ENCODE data around the gene SGSH.
"Not testable (repeated sequence)": the region's sequence is repeated elsewhere in the genome, so short reads cannot be mapped to it uniquely, and the experiment has no call there.

The SGSH gene

GRCh38 chr17:80210348-80211108 is 9.6 kb downstream of the SGSH start:
- DNase-seq (ENCODE audit: low spot score) = no peak

DNA sequence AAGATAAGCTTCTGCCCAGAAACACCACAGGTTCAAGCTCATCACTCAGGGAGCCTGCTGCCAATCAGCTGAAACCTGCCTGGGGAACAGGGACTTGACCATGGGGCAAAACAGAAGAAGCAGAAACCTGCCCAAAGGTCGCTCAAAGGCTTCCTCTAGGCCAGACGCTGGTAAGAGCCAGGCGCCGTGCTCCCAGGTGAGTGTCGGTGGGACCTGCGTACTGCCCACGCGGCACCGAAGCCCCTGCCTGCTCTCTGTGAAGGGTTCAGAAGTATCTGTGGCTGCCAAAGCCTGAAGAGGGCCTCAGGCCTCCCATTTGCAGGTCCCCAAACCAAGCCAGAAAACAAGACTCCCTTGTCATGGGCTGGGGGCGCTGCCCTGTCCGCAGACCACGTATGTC is 10.4 kb downstream of the SGSH start:
- no peak for DNase-seq (ENCODE audit: low spot score)

DNA sequence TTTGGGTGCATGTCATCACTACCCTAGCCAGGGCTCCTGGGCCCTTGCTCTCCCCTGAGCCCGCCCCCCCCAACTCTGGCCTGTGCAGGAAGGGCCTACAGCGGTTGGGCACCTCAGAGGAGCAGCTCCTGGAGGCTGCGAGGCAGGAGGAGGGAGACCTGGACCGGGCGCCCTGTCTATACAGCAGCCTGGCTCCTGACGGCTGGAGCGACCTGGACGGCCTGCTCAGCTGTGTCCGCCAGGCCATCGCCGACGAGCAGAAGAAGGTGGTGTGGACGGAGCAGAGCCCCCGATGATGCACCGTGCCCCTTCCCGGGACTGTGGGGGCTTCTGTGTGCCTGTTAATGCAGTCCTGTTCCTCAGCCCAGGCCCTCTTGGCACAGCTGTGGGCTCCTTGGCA is 12.1 kb downstream of the SGSH start:
- no peak for DNase-seq (ENCODE audit: low spot score)

DNA sequence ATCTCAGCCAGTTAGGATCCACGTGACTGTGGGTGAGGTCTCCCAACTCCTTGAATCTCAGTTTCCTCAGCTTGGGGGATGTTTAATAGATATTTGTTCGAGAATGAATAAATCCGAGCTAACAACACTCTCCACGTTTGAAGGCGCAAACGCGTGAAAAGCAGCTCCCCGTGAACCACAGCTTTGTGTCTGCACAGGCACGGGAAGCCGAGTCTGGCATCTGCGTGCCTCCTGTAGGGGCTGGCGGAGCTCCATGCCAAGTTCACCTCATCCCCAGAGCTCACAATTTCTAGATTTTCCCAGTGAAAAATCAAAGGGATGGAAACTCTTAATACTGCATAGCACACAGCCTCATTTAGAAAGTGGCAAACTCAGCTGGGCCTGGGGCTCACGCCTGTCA is 14.3 kb downstream of the SGSH start:
- no peak for DNase-seq (ENCODE audit: low spot score)

DNA sequence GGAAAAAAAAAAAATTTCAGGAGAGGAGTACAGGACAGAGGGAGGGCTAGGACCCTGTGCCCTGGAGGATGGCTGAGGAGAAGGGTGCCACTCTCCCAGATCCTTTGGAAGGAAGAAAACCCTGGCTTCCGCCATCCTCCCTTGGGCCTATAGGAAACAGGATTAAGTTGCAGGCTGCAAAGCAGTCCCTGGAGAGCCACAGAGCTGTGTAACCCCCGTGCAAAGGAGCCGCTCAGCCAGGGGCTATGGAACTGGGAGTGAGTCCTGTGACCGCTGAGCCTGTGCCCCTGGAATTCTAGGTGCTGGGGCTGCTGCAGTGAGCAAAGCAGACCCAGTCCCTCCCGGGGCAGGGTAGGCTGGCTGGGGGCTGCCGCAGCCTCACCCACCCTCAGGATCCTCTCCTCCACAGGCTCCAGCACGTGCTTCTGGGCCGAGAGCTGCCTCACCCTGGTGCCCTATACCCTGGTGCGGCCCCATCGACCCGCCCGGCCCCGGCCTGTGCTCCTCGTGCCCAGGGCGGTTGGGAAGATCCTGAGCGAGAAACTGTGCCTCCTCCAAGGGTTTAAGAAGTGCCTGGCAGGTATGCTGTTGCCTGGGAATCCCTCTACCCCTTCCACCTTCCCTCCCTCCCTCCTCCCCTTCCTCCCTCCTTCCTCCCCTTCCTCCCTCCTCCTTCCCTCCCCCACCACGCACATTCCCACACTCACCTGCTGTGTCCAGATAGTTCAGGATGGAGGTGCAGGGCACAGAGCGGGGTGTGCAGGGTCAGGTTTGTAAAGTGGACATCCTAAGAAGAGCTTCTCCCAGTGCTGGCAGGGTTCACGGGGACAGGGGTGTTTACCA is 15.3 kb downstream of the SGSH start:
- DNase-seq (ENCODE audit: low spot score) = no peak

- no peak for DNase-seq (ENCODE audit: low spot score)
Measured at GRCh38 chr17:80203471-80203963, 16.6 kb downstream of the SGSH start.

DNA sequence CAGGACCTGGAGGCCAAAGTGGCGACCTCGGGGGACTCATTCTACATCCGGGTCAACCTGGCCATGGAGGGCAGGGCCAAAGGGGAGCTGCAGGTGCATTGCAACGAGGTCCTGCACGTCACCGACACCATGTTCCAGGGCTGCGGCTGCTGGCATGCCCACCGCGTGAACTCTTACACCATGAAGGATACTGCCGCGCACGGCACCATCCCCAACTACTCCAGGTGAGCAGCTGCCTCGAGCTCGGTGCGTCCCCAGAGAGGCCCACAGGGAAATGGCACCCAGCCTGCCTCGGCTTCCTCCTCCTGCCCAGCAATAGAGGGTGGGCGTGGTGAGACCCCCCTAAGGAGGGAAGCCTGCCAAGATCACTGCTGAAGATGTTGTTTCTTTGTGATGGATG is 17.9 kb downstream of the SGSH start:
- DNase-seq (ENCODE audit: low spot score) = no peak

DNA sequence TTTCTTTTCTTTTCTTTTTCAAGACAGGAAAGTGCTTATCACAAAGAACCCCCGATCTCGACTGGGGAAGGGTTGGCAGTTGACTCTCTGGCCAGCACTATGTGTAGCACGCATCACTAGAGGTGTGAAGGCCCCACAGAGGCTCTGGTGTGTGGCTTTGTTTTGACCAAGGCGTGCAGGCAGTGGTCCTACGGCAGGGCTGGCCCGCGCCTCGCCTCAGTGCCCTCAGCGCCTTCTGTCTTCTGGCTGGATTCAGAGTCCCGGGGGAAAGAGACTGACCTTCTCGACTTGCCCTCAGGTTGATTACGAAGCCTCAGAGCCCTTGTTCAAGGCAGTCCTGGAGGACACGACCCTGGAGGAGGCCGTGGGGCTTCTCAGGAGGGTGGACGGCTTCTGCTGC is 18.7 kb downstream of the SGSH start:
- DNase-seq (ENCODE audit: low spot score) = no peak

- not testable (repeated sequence) for DNase-seq (ENCODE audit: low spot score)
Measured at GRCh38 chr17:80199295-80199694, 20.8 kb downstream of the SGSH start.

GRCh38 chr17:80198144-80198661 is 21.9 kb downstream of the SGSH start:
- DNase-seq (ENCODE audit: low spot score) = no peak

GRCh38 chr17:80196652-80197051 is 23.5 kb downstream of the SGSH start:
- no peak for DNase-seq (ENCODE audit: low spot score)

DNA sequence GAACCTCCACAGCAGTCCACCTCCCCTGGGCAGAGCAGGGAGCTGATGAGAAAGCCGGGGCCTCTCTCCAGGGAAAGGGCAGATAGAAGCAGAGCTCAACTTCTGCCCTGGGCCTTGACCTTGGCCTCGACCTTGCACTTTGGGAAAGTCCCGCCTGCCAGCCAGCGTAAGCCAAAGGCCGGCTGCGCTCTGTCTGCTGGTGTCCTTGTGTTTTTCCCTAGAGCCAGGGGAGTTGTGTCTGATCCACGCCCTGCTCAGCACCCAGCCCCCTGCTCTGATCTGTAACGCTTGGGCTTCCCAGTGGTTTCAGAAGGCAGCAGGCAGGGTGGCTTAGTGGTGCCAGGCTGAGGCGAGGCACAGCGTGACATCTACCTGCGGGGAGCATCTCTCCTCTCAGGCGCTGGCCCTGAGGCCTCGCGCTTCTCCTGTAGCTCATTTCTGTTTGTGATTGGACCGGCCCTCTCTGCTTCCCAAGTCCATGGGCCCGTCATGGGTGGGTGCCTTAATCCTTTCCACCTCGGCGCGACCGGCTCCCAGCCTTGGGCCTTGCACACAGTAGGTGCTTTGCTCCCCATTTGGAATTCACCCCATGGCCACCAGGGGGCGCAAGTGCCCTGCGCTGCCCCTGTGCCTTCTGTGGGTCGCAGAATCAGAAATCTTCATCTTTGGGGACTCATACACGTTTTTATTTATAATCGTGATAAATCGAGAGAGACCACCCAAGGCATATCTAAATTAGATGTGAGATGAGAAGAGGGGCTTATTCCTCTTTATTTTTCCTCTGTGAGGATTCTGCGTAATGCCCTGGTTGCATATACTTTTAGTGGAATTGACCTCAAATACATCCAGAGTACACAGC is 24.2 kb downstream of the SGSH start:
- no peak for DNase-seq (ENCODE audit: low spot score)

DNA sequence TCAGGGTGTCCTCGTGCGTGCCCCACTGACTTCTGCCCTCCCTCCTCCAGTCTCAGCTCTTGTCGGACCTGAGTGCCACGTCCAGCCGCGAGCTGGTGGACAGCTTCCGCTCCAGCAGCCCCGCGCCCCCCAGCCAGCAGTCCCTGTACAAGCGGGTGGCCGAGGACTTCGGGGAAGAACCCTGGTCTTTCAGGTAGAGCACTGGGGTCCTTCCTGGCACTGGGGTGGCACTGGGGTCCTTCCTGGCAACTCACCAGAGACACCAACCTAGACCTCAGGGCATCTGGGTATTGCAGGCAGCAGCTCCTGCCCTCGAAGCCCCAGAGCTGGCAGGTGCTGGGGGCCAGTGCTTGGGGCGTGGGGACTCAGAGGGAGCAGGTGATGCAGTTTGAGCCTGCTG is 25.0 kb downstream of the SGSH start:
- DNase-seq (ENCODE audit: low spot score) = no peak

- DNase-seq (ENCODE audit: low spot score) = no peak
Measured at GRCh38 chr17:80191865-80192661, 28.1 kb downstream of the SGSH start.

- DNase-seq (ENCODE audit: low spot score) = no peak
Measured at GRCh38 chr17:80191192-80191591, 28.9 kb downstream of the SGSH start.

- no peak for DNase-seq (ENCODE audit: low spot score)
Measured at GRCh38 chr17:80190716-80191115, 29.4 kb downstream of the SGSH start.

GRCh38 chr17:80189611-80190010 is 30.5 kb downstream of the SGSH start:
- no peak for DNase-seq (ENCODE audit: low spot score)

GRCh38 chr17:80187515-80187941 is 32.6 kb downstream of the SGSH start:
- DNase-seq (ENCODE audit: low spot score) = no peak

GRCh38 chr17:80187090-80187489 is 33.0 kb downstream of the SGSH start:
- no peak for DNase-seq (ENCODE audit: low spot score)

GRCh38 chr17:80185968-80186367 is 34.2 kb downstream of the SGSH start:
- no peak for DNase-seq (ENCODE audit: low spot score)

DNA sequence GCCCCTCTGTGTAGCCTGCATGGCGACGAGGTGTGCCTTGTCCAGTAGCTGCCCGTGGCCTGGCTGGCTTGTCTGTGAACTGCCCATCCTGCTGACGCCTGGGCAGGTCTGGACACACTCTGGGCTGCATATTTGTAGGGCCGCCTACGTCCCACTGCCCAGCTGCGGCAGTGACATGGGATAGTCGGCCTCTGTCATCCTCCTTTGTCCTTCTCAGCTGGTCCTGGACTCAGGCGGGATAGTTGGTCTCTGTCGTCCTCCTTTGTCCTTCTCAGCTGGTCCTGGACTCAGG is 35.8 kb downstream of the SGSH start:
- DNase-seq (ENCODE audit: low spot score) = no peak

Measured in left forelimb (tissue), 1 donor.